SK-N-SH (cell line): Measurements from ENCODE around the gene IL13. TPM values are rescaled to one million over a fixed set of nuclear protein-coding genes. Genes with fewer than 3 reads are reported as not detected.

Experiments
- CTCF ChIA-PET: fragments of 300-600, 350-600 bp; formaldehyde crosslinking; extraction: SDS; loops from one replicate; lab custom pipeline; 2021; lab: Yijun Ruan, JAX
- POLR2A ChIA-PET: fragments of 350-600 bp; sonication (Branson Sonifier 250); formaldehyde crosslinking; extraction: SDS; loops from one replicate; lab custom pipeline; 2020; ENCODE audit warnings: antibody characterized with exemption, inconsistent platforms; lab: Yijun Ruan, JAX
- DNase-seq: peaks from one replicate; pipeline ENCODE4 v3.0.0; 2012
- H2AFZ ChIP-seq: fragments of 200-600 bp; sonication (generic); 2 replicates; pipeline ENCODE4 v1.8.1; 2016; ENCODE audit warnings: antibody characterized with exemption, mild to moderate bottlenecking, low read depth
- H3F3A ChIP-seq: fragments of 200-600 bp; sonication (generic); replicated peaks from 2 replicates; pipeline ENCODE3; 2016; ENCODE audit warnings: antibody characterized with exemption, mild to moderate bottlenecking; ENCODE audit not compliant: insufficient read depth
- H3K27ac ChIP-seq, 2 experiments: fragments of 200-500 bp in 1 of 2; fragments of 200-600 bp in 1 of 2; sonication (Bioruptor generic) in 1 of 2; sonication (generic), shearing (Covaris generic) in 1 of 2; 2 replicates each; pipeline versions ENCODE4 v1.5.1 to v1.6.1; 2014 to 2016; ENCODE audit warnings: low read depth in 2 of 2, inconsistent platforms in 1 of 2, low read length in 1 of 2, mild to moderate bottlenecking in 1 of 2, mixed read lengths in 1 of 2
- H3K27me3 ChIP-seq: fragments of 200-600 bp; sonication (generic), shearing (Covaris generic); 2 replicates; pipeline ENCODE4 v1.6.1; 2016; ENCODE audit warnings: mixed run types; ENCODE audit not compliant: insufficient read depth
- H3K36me3 ChIP-seq, 2 experiments: fragments of 200-500 bp in 1 of 2; fragments of 200-600 bp in 1 of 2; sonication (Bioruptor generic) in 1 of 2; sonication (generic) in 1 of 2; replicated peaks in 1 of 2; 2 replicates each; pipeline versions ENCODE3 to v1.5.1; 2014 to 2016; ENCODE audit warnings: low read length in 1 of 2, mild to moderate bottlenecking in 1 of 2; ENCODE audit not compliant: insufficient read depth in 2 of 2, control insufficient read depth in 1 of 2
- H3K4me1 ChIP-seq, 2 experiments: fragments of 200-500 bp in 1 of 2; fragments of 200-600 bp in 1 of 2; sonication (Bioruptor generic) in 1 of 2; sonication (generic), shearing (Covaris generic) in 1 of 2; 2 replicates each; pipeline versions ENCODE4 v1.5.1 to v1.6.1; 2014 to 2016; ENCODE audit warnings: low read depth in 1 of 2, low read length in 1 of 2, mixed run types in 1 of 2; ENCODE audit not compliant: insufficient read depth in 2 of 2, control insufficient read depth in 1 of 2
- H3K4me2 ChIP-seq: fragments of 200-600 bp; sonication (generic), shearing (Covaris generic); 2 replicates; pipeline ENCODE4 v1.6.1; 2017; ENCODE audit warnings: mixed run types
- H3K4me3 ChIP-seq, 2 experiments: fragments of 200-500 bp in 1 of 2; fragments of 200-600 bp in 1 of 2; sonication (Bioruptor generic) in 1 of 2; sonication (generic), shearing (Covaris generic) in 1 of 2; 2 replicates each; pipeline versions ENCODE4 v1.5.1 to v1.8.1; 2014 to 2016; ENCODE audit warnings: low read depth in 2 of 2, inconsistent platforms in 1 of 2, low read length in 1 of 2, mild to moderate bottlenecking in 1 of 2, mixed read lengths in 1 of 2, moderate library complexity in 1 of 2
- H3K79me2 ChIP-seq: fragments of 200-600 bp; sonication (generic); 2 replicates; pipeline ENCODE4 v1.8.1; 2017; ENCODE audit warnings: mild to moderate bottlenecking; ENCODE audit not compliant: insufficient read depth
- H3K9ac ChIP-seq: fragments of 200-600 bp; sonication (generic); 2 replicates; pipeline ENCODE4 v1.6.1; 2017; ENCODE audit warnings: mixed run types
- H3K9me2 ChIP-seq: fragments of 200-600 bp; sonication (generic); 2 replicates; pipeline ENCODE4 v1.6.1; 2017; ENCODE audit warnings: mixed run types
- H3K9me3 ChIP-seq: fragments of 200-600 bp; sonication (generic); 2 replicates; pipeline ENCODE4 v1.6.1; 2017; ENCODE audit warnings: mixed run types, mild to moderate bottlenecking, moderate library complexity
- H4K20me1 ChIP-seq: fragments of 200-600 bp; sonication (generic); 2 replicates; pipeline ENCODE4 v1.6.1; 2017; ENCODE audit warnings: mild to moderate bottlenecking, mixed run types; ENCODE audit not compliant: insufficient read depth
- CTCF ChIP-seq: fragments of 200-600 bp; sonication (generic); IDR thresholded peaks from 2 replicates; pipeline ENCODE4 v1.6.1; 2017; ENCODE audit warnings: antibody characterized with exemption, mild to moderate bottlenecking, moderate library complexity
- ELF1 ChIP-seq: IDR thresholded peaks from 2 replicates; pipeline ENCODE4 v1.4.0; 2012
- FOSL2 ChIP-seq: IDR thresholded peaks from 2 replicates; pipeline ENCODE4 v1.4.0; 2012; ENCODE audit warnings: low read depth, mild to moderate bottlenecking, moderate library complexity, borderline replicate concordance
- FOXM1 ChIP-seq: IDR thresholded peaks from 2 replicates; pipeline ENCODE4 v1.4.0; 2012; ENCODE audit warnings: low read depth, mild to moderate bottlenecking
- GABPA ChIP-seq: IDR thresholded peaks from 2 replicates; pipeline ENCODE4 v1.4.0; 2012; ENCODE audit warnings: low read depth, mild to moderate bottlenecking
- IRF3 ChIP-seq: fragments of 150-350 bp; IDR thresholded peaks from 2 replicates; pipeline ENCODE4 v1.6.1; 2016; ENCODE audit warnings: mild to moderate bottlenecking, low read depth, low read length
- MAX ChIP-seq: IDR thresholded peaks from 2 replicates; pipeline ENCODE4 v1.4.0; 2012; ENCODE audit warnings: low read depth
- MEF2A ChIP-seq: IDR thresholded peaks from 2 replicates; pipeline ENCODE4 v1.4.0; 2012; ENCODE audit warnings: low read depth, borderline replicate concordance
- NFIC ChIP-seq: IDR thresholded peaks from 2 replicates; pipeline ENCODE4 v1.4.0; 2012; ENCODE audit warnings: borderline replicate concordance
- POLR2AphosphoS5 ChIP-seq: IDR thresholded peaks from 2 replicates; pipeline ENCODE4 v1.6.1; 2012; ENCODE audit warnings: low read depth, low read length
- RAD21 ChIP-seq: IDR thresholded peaks from 2 replicates; pipeline ENCODE4 v1.6.1; 2012; ENCODE audit warnings: mild to moderate bottlenecking, low read length
- REST ChIP-seq: IDR thresholded peaks from 2 replicates; pipeline ENCODE4 v1.6.1; 2012; ENCODE audit warnings: mild to moderate bottlenecking, low read depth, low read length, moderate library complexity
- RFX5 ChIP-seq: IDR thresholded peaks from 2 replicates; pipeline ENCODE4 v1.6.1; 2012; ENCODE audit warnings: mild to moderate bottlenecking, improper control_type of control experiment, low read length
- SIN3A ChIP-seq: IDR thresholded peaks from 2 replicates; pipeline ENCODE4 v1.6.1; 2012; ENCODE audit warnings: low read depth, mild to moderate bottlenecking, low read length, moderate library complexity, borderline replicate concordance
- SMC3 ChIP-seq: IDR thresholded peaks from 2 replicates; pipeline ENCODE4 v1.6.1; 2012; ENCODE audit warnings: low read depth, low read length, improper control_type of control experiment
- TAF1 ChIP-seq: IDR thresholded peaks from 2 replicates; pipeline ENCODE4 v1.6.1; 2012; ENCODE audit warnings: low read depth, mild to moderate bottlenecking, low read length, moderate library complexity, borderline replicate concordance
- TCF12 ChIP-seq: IDR thresholded peaks from 2 replicates; pipeline ENCODE4 v1.4.0; 2012
- TEAD4 ChIP-seq: IDR thresholded peaks from 2 replicates; pipeline ENCODE4 v1.4.0; 2012; ENCODE audit warnings: mild to moderate bottlenecking, borderline replicate concordance; ENCODE audit not compliant: insufficient read depth
- WGBS: methylation state at CpG from one replicate; pipeline ENCODE4 v1.1.6; 2017; ENCODE audit warnings: low lambda C conversion rate; 5-methylcytosine and 5-hydroxymethylcytosine counted together
- polyA plus RNA-seq, 3 experiments: library from polyadenylated mRNA; depleted of rRNA; stranded (reverse); fragments of >200 nt; gene quantifications; 2 replicates each; pipeline ENCODE4 v1.2.3, GENCODE V29; 2012

Gene IL13
- polyA plus RNA-seq, 1 of the 3 experiments (the other 2 are of a cell fraction): 0.08 TPM

- no peak overlapping the region for H3K9ac ChIP-seq
- H2AFZ ChIP-seq: peak overlapping the region; percentile 82; the same call in 1 of the 2 replicates
Observed at GRCh38 chr5:132656774-132657355, 1.1 kb upstream of the IL13 start.

More at GRCh38 chr5:132656774-132657355, 1.1 kb upstream of the IL13 start:
- 93% methylated on average over 12 of the region's 12 CpGs for WGBS
- Histone ChIP-seq H3K9me2 (no peaks in the 10 kb centered on the region), H3K4me3 (no peak overlapping the region), H3K27ac (no peak overlapping the region), H3K36me3 (no peaks in the 10 kb centered on the region), H3K79me2 (no peaks in the 10 kb centered on the region), H3K27me3 (no peaks in the 10 kb centered on the region), H3K4me1 (peaks cover 0 to 9% of the 10 kb centered on the region in 2 experiments; a peak in 1 of 4 replicates), H3K9me3 (no peaks in the 10 kb centered on the region), H3K4me2 (peak overlapping the region; percentile 57; the same call in 1 of the 2 replicates), H4K20me1 (no peaks in the 10 kb centered on the region), H3F3A (no peaks in the 10 kb centered on the region)
- no peak for TF ChIP-seq TEAD4
- no peak for TF ChIP-seq CTCF
- TF ChIP-seq FOXM1: no peak
- no peak for TF ChIP-seq GABPA
- TF ChIP-seq MAX: no peak
- no peak for TF ChIP-seq SIN3A
- TF ChIP-seq RAD21: no peak
- TF ChIP-seq IRF3: no peak
- TF ChIP-seq REST: no peak
- TF ChIP-seq RFX5: no peak
- no peak for TF ChIP-seq MEF2A
- no peak for TF ChIP-seq TAF1
- TF ChIP-seq SMC3: no peak
- no peak for TF ChIP-seq NFIC
- no peak for TF ChIP-seq ELF1
- TF ChIP-seq TCF12: no peak
- TF ChIP-seq POLR2AphosphoS5: no peak
- no peak for TF ChIP-seq FOSL2
- POLR2A ChIA-PET: no interaction called here
- CTCF ChIA-PET: interaction anchor here (1.1 to 1.5 kb wide), 2 partner anchors 9 to 164 kb away, joined by 3 to 4 read pairs; no protein-coding TSS in a partner anchor
- DNase-seq: no peak
